Fibroblast of lung (primary cell): ENCODE measurements around the gene ITPR2.

Experiments used
- EZH2 ChIP-seq: IDR thresholded peaks from 2 replicates; pipeline ENCODE4 v1.5.1; 2012; ENCODE audit warnings: low read length, control low read depth, mild to moderate bottlenecking; ENCODE audit errors: missing control alignments
- TF ChIP-seq, protein P1 (sequence below), 2 donors: IDR thresholded peaks in 1 of 2; conservative IDR thresholded peaks in 1 of 2; 1 replicate in 1 of 2; 2 replicates in 1 of 2; pipeline ENCODE4 v1.5.1; 2011 to 2012; ENCODE audit warnings: low read length in 2 of 2, control low read depth in 1 of 2, inconsistent platforms in 1 of 2, low read depth in 1 of 2, mild to moderate bottlenecking in 1 of 2

DNA sequence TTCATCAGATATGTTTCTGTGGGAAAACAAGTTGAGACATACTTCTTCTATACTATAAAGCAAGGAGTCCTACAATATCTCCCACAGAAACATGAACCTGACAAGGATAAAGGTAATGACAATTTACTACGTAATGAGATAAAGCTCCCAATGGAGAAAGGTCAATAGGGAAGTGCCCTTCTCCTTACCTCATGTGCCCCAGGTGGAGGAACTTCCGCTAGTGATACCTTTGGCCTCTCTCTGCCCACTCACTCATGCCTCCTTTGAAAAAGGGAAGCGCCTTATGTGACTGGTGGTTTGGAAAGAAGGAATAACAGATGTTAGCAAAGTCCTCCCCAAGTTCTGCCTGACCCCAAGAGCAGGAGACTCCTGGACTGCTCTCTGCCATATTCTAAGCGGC is 305.3 kb downstream of the ITPR2 start:
- TF ChIP-seq, protein P1, sequence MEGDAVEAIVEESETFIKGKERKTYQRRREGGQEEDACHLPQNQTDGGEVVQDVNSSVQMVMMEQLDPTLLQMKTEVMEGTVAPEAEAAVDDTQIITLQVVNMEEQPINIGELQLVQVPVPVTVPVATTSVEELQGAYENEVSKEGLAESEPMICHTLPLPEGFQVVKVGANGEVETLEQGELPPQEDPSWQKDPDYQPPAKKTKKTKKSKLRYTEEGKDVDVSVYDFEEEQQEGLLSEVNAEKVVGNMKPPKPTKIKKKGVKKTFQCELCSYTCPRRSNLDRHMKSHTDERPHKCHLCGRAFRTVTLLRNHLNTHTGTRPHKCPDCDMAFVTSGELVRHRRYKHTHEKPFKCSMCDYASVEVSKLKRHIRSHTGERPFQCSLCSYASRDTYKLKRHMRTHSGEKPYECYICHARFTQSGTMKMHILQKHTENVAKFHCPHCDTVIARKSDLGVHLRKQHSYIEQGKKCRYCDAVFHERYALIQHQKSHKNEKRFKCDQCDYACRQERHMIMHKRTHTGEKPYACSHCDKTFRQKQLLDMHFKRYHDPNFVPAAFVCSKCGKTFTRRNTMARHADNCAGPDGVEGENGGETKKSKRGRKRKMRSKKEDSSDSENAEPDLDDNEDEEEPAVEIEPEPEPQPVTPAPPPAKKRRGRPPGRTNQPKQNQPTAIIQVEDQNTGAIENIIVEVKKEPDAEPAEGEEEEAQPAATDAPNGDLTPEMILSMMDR (conservative IDR thresholded peaks at IDR 0.05 in 1 of 2, IDR thresholded peaks at IDR 0.05 in 1 of 2; ENCODE audit: low read depth in 1 of 2, low read length in 2 of 2), result no peak
- no peak for TF ChIP-seq EZH2
